K562 treated with DMSO at 1 percent for 48 hours (cell line): Measurements from ENCODE around the gene TEDDM1. TPM values are rescaled to one million over a fixed set of nuclear protein-coding genes. Genes with fewer than 3 reads are reported as not detected.

Experiments used
- total RNA-seq: library from RNA; unstranded; fragments of 300-600 nt; gene quantifications from 2 replicates; pipeline ENCODE4 v1.2.3, GENCODE V29; 2022; ENCODE audit warnings: low replicate concordance; ENCODE audit errors: extremely low read depth

TEDDM1 gene, protein sequence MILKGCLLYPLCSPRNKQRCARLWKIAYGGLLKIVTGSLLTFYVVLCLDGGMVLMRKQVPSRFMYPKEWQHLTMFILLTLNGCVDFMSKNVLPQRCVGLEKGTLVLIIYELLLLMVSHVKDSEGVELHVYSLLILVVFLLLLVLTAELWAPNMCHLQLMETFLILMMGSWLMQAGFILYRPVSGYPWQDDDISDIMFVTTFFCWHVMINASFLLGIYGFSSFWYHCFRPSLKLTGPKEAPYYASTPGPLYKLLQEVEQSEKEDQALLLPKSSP
- total RNA-seq = not detected in 2 replicates

DNA sequence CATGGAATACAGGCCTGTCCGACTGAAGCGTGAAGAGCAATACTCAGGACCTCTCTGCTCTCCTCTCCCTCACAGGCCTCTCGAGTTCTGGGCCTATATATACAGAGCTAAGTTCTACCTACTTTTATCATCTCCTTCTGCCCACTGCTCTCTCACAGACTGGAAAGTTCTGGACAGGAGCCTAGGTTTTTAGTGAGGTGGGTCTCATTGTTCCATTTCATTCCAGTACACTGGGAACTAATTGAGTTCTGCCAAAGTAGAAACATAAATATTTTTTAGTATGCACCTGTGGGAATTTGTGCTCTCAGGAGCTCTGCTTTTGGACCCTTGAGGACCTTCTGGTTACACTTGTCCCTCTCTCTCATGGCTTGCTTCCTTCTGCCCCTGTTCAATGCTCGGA is at the start of gene TEDDM1:
Gene TEDDM1, minus strand, starts transcription at position 101 of the 400 bp plus-strand sequence. CDS start 182 bp downstream, outside the sequence.

DNA sequence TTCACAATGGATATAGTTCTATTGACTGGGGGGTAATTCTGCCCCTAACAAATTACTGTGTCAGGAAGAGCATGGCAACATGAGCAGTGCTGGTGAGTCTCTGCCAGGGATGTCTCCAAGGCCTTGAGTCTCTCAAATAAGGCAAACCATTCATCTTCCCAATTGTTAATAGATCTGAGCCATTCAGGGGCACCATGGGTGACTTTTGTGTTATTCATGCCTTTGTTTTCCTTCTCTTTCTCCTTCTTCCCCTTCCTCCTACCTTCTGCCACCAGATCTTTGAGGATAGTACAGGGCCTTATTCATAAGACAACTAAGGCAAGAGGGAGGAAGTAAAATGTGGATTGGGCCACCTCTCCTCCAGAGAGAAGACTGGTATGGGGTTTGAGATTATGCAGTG is 49.6 kb upstream of the TEDDM1 start, which contains the start of gene RGSL1:
Gene RGSL1, plus strand, starts transcription at position 60 of the 400 bp plus-strand sequence. Its CDS starts 20 bp downstream, at position 80.

DNA sequence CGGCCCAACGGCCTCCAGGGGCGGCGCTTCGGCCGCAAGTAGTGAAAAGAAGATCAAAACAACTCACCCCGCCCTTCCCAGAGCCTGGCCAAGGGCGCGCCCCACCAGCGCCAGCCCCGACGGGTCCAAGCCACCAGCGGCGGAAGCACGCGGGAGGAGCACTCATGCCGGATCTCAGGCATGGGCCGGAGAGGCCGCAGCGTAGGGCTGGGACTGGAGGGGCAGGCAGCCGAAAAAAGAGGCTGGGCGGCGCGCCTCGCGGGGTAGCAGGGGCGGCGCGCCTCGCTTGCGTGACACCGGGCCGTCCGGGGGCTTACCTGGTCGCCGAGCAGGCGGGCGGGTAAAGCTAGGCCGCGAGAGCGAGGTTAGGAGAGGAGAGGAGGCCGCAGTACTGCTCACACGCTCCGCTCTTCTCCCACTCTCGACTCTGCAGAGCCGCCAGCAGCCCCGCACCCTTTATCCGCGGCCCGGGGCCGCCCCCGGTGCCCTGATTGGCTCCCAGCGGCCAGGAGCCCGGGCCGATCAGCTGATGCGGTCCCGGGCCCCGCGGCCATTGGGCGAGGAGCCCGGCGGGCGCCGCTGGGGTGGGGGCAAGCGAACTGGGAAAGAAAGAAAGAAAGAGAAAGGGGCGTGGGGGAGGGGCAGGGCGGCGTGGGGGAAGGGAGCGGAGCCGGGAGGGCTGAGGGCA is 9.0 kb downstream of the TEDDM1 start, which contains the start of gene GLUL:
Gene GLUL, minus strand, starts transcription at position 429 of the 688 bp plus-strand sequence. CDS start 3,053 bp downstream, outside the sequence.

Other genes with a start within 250 kb of the TEDDM1 start
- 666 and 1,449 TPM in 2 replicates for gene GLUL, start 8.9 kb downstream of the TEDDM1 start, total RNA-seq
- not detected in 2 replicates for gene RGSL1, start 49.5 kb upstream of the TEDDM1 start, total RNA-seq
- gene RNASEL, start 188.6 kb upstream of the TEDDM1 start, total RNA-seq = not detected in 2 replicates
- not detected in 2 replicates for gene RGS16, start 203.7 kb upstream of the TEDDM1 start, total RNA-seq